HG03025 (cell line): ENCODE data around the gene NRN1.

Source experiments
- ATAC-seq: cut with Tn5 transposase; IDR thresholded peaks from one replicate; pipeline ENCODE4 v1.9.1; 2021; ENCODE audit warnings: mild to moderate bottlenecking, moderate library complexity; ENCODE audit not compliant: unreplicated experiment, low FRiP score

The NRN1 gene

GRCh38 chr6:6002848-6003620 is 3.7 kb downstream of the NRN1 start:
- no peak for ATAC-seq

- no peak for ATAC-seq
Measured at GRCh38 chr6:6002005-6002847, 4.5 kb downstream of the NRN1 start.

- ATAC-seq = no peak
Measured at GRCh38 chr6:6001443-6001842, 5.3 kb downstream of the NRN1 start.

GRCh38 chr6:5999688-6000608 is 6.8 kb downstream of the NRN1 start:
- ATAC-seq = no peak

- no peak for ATAC-seq
Measured at GRCh38 chr6:5998711-5999687, 7.7 kb downstream of the NRN1 start.

GRCh38 chr6:5998236-5998635 is 8.5 kb downstream of the NRN1 start:
- no peak for ATAC-seq

- no peak for ATAC-seq
Measured at GRCh38 chr6:5997420-5997987, 9.2 kb downstream of the NRN1 start.

- ATAC-seq = no peak
Measured at GRCh38 chr6:5996714-5997419, 9.9 kb downstream of the NRN1 start.

- ATAC-seq = no peak
Measured at GRCh38 chr6:5995949-5996713, 10.6 kb downstream of the NRN1 start.

GRCh38 chr6:5995658-5995948 is 11.1 kb downstream of the NRN1 start:
- no peak for ATAC-seq

GRCh38 chr6:5994999-5995657 is 11.6 kb downstream of the NRN1 start:
- ATAC-seq = no peak

- ATAC-seq = no peak
Measured at GRCh38 chr6:5994234-5994998, 12.3 kb downstream of the NRN1 start.

- ATAC-seq = no peak
Measured at GRCh38 chr6:5992551-5993225, 14.0 kb downstream of the NRN1 start.

GRCh38 chr6:5990786-5991185 is 15.9 kb downstream of the NRN1 start:
- ATAC-seq = no peak

GRCh38 chr6:5989141-5989723 is 17.5 kb downstream of the NRN1 start:
- no peak for ATAC-seq

- ATAC-seq = no peak
Measured at GRCh38 chr6:5986861-5987260, 19.9 kb downstream of the NRN1 start.
